HG02642 (cell line): ENCODE data around the gene NEGR1.
"Not testable (repeated sequence)": the region's sequence is repeated elsewhere in the genome, so short reads cannot be mapped to it uniquely, and the experiment has no call there.

Source experiments
- ATAC-seq: cut with Tn5 transposase; IDR thresholded peaks from one replicate; pipeline ENCODE4 v1.9.1; 2021; ENCODE audit warnings: mild to moderate bottlenecking; ENCODE audit not compliant: unreplicated experiment, poor library complexity

The NEGR1 gene

DNA sequence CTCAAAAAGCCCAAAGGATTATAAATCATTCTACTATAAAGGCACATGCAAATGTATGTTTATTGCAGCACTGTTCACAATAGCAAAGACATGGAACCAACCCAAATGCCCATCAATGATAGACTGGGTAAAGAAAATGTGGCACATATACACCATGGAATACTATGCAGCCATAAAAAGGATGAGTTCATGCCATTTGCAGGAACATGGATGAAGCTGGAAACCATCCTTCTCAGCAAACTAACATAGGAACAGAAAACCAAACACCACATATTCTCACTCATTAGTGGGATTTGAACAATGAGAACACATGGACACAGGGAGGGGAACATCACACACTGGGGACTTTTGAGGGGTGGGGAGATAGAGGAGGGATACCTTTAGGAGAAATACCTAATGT, 46.4 kb downstream of the NEGR1 start:
- ATAC-seq = not testable (repeated sequence)

DNA sequence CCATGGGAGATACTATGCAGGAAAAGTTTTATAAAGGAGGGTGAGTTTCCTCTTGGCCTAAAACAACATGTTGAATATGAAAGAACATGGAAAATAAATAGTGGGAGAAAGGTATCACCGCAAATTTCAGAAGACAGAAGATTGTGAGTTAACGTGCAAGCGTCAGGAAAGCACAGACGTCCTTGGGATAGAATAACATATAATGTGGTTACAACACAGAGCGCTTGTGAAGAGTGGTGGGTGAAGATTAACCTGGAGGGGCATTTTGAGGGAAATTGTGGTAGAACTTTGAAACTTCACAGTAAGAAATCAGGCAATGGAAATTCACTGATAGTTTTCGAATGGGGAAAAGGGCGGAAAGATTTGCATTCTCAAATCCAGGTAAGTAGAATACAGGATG, 47.3 kb downstream of the NEGR1 start:
- no peak for ATAC-seq

DNA sequence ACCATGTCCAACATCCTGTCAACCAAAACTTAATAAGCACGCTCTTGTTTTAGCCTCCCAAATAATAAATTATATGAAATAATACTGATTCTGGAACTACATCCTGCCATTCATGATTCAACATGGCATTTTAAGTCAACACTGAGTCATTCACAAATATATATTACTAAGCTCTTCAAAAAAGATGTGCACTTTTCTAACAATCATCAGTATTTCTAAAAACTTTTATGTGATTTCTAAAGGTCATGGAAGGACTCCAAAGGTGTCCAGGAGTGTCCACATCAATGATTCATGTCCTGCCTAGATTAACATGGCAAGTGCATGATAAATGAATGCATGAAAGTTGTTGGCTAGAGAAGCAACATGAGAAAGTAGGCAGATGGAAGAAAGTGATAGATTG, 51.6 kb downstream of the NEGR1 start:
- no peak for ATAC-seq

DNA sequence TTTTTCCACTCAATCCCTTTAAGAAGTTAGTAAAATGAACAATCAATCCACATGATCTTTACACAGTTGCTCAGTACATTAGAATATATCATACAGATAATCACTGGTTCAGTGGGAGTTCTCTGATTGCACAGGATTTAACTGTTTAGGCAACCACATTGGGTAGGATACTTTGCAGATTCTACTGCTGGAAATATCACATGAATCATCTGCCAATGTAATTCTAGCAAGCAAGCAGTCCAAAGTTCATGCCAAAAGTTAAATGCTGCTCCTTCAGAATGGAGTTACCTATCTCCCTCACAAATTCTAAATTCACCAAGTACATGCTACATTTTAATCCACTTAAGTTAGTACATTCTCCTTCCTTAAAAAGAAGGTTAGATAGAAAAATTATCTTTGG, 52.4 kb downstream of the NEGR1 start:
- no peak for ATAC-seq

DNA sequence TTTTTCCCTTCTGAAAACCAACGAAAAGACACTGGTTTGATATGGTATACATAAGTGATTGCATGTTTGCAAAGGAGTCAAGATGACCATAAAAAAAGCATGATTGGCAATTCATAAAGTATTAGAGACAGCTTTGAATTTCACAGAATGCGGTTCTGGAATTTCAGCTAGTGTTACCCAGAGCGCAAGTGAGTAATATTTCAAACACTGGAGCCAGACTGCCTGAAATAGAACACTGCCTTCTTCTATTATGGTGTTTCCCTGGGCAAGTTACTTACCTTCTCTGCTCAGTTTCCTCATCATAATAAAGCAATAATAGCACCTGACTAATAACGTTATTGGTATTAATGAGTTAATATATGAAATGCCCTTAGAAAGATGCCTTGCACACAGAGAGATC, 54.7 kb downstream of the NEGR1 start:
- no peak for ATAC-seq

DNA sequence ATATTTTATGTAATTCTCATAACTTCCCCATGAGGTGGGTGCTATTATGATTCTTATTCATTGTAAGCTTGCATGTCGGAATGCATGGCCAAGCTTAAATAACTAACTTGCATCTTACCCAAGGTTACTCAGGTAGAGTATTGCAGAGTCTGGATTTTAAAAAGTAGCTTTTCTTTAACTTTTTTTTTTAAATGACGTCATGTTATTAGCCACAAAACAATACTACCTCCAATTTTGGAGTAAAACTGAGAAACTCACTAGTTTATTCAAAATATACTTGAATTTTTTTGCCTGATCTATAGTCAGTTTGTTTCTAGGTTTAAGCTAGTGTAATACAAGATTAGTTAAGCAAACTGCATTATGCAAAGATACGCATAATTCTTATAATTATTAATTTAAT, 57.8 kb downstream of the NEGR1 start:
- no peak for ATAC-seq

DNA sequence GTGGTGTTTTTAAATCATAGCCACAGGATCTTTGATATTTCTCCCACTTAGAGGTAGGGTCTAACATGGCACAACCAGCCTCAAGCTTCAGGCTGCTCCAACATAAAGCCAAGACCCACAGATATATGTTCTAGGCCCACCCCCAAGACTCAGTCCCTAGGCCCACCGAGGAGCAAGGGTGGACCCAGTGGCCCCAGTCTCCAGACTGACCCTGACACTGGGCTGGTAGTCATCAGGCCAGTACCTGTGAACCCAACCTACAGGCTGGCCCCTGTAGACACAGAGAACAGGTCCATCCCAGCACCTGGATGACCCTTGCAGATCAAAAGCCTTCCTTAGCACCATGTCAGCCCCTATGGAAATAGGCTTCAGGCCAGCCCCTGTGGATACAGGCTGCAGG, 60.5 kb downstream of the NEGR1 start:
- no peak for ATAC-seq

DNA sequence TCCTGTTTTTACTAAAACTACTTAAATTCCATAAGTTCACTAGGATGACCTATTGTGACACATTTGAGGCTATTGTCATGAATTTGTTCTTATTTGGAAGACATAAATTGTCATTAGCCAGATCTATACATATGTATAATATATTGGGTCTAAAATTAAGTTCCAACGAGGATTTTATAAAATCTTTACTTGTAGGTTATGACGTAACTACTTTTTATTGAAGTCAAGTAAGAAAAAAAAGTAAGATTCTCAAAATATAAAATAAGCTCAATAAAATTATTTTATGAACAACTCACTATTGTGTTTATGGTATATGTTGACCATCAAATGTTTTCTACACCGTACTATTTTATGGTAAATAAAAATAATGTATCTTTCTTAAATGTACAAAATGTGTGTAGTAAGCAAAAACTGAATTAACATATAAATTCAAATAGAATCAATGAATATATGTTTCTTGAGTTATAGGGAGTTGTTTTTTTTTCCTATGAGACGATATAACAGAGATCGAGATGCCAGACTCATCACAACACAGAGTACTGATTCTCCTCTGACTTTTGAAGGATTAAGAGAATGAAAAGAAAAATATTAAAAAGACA, 64.1 kb downstream of the NEGR1 start:
- no peak for ATAC-seq

DNA sequence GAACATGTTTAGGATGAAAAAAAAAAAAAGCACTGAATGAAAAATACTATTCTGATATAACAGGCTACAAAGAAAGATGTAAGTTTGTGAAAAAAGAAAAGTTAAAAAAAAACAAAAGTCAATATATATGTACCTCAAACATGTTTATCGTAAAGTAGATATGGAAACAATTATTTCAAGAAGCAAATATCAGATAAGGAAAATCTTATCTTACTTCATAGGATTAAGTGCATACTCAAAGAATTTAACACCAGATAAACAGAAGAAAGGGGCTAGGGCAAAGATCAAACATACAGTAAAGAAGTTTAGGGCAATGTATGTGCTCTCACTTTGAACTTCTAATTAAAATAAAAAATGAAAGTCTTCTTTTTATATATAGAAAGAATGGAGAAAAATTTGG, 75.3 kb downstream of the NEGR1 start:
- no peak for ATAC-seq

DNA sequence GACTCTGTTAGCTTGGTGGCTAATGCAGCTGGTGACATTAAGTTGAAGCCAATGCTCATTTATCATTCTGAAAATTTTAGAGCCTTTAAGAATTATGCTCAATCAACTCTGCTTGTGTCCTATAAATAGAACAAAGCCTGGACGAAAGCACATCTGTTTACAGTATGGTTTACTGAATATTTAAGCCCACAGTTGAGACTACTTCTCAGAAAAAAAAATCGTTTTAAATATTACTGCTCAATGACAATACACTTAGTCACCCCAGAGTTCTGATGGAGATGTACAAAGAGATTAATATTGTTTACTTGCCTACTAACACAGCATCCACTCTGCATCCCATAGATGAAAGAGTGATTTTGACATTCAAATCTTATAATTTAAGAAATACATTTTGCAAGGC, 79.6 kb downstream of the NEGR1 start:
- no peak for ATAC-seq

DNA sequence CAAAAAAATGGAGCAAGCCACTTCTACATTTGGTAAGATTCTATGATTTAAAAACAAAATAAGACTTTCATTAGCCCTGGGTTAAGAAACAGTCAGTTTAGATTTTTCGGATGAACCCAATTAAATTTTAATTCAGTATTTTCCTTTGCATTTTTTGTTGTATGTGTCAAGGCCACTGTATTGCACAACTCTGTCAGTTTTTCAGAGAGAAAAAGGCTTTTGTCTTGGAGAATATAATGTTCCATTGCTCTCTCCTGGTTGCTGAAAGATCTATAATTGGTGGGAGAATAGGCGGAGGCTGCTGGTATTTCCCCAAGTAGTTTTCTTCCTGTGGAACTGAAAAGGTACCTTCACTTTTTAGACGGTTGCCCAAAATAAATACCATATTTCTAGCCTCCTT, 84.6 kb downstream of the NEGR1 start:
- no peak for ATAC-seq

DNA sequence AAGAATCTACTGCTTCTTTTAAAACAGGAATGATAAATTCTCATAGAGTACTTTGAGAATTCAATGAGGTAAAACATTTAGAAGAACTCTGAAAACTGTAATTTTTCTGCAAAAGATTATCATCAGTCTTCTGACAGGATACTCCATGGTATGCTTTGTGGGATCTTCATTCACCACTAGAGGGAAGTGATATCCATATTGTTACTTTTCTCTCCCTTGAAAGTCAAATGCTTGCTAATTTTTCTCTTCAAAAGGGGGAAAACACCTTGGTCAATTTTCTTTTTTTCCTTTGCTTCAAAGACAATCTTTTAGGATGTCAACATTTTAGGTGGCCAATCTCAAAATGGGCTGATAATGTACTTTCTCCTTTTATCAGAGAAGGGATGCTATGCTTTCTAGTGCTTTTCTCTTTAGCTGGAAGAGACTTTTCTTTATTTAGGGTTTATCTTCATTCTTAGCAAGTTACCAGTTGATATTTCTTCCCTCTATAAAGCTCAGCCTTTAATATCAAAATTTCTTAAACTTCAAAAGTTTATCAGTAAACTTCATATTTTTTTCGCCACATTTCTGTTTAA, 95.5 kb downstream of the NEGR1 start:
- ATAC-seq = no peak

DNA sequence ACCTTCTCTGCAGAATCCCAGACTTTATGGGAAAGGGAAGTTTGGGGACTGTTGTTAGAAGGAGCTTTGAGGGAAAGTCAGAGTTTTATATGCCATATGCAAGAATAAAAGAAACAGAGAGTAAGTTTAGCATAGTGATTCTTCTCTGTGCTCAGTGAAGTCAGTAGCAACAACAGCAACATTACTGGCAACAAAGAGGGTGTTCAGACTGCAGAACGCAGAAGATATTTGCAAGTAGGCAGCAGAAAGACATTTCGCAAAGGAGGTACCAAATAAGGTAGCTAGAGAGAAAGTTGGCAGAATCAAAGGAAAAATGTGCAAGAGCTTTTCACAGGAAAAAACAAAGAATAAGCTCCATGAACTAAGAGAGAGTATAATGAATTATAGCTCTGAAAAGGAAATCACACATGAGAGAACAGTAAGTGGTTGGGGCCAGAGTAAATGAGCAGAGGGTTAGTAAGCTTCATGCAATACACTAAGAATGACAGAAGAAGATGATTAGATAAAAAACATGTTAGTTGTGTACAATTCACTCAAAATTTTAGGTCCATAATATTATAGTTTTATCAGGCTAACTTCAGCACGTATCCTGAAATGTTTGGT, 98.1 kb downstream of the NEGR1 start:
- ATAC-seq = no peak

DNA sequence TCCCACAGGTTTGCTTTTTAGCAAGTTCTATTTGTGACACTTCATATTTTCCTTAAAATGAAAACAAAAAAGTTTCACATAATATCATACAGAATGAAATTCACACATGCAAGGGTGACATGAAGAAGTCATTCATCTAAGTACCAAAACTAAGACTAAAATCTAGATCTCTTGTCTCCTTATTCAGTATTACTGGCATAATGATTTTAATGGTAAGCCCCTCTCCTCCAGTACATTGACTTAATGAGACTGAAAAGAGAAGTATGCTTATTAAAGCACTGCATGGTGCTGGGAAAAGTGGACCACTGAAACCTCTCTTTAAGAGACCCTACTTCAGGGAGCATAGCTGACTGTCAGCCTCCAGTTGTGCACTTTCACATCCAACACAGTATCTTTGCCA, 99.5 kb downstream of the NEGR1 start:
- no peak for ATAC-seq

DNA sequence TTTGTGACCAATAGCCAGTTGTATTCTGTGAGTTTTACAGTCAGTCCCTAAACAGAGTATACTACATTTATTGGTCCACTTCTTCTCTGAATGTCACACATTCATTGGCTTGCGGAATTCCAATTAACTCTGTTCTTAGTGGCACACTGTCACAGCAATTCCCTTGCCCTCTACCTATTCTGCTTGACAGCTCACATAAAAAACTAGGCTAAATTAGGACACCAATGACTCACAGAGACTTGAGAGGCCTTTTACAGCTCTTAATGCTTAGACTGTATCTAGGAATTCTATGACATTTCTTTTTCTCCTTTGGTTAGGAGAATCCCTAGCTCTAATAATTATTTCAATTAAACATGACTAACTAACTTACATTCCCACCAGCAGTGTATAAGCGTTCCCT, 104.1 kb downstream of the NEGR1 start:
- no peak for ATAC-seq

DNA sequence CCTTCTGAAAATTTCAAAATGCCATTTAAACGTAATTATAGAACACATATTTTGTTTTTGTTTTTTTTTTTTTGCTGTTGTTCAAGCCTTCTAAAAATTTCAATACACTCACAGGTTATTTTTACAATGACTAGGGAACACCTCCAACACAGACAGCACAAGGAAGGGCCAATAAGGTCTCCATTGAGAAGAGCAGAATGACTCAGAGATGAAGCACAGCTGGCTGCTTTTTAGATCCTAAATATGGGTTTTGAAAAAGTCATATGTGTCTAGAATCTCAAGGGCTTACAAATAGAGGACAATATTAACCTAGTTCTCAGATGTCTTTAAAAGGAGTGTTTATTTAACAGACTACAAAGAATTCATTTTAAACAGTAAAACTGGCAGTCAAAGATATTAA, 104.6 kb downstream of the NEGR1 start:
- ATAC-seq = no peak

DNA sequence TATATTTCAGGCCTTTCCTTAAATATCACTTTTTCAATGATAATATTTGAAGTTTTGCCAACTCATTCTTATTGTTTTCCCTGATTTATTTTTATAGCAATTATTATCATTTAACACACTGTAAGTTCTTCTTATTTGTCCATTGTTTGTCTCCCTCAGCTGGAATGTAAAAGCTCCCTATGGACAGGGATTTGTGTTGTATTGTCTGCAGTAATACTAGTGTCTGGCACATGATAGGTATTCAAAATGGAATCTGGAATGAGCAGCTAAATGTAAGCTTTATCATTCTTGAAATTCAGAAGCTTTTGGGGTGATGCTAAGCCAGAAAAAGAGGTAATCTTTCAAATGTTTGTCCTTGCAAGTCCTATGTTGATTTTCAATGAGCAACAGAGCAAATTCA, 112.1 kb downstream of the NEGR1 start:
- no peak for ATAC-seq

DNA sequence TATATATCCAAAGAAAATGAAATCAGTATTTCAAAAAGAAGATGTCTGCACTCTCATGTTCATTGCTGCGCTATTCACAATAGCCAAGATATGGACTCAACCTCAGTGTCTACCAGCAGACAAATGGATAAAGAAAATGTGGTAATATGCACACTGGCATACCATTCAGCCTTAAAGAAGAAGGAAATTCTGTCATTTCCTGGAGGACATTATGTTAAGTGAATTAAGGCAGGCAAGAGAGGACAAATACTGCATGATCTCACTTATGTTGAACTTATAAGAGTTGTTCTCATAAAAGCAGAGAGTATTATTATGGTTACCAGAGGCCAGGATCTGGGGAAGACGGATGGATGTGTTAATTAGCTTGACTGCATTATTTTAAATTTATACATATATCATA, 115.9 kb downstream of the NEGR1 start:
- no peak for ATAC-seq

DNA sequence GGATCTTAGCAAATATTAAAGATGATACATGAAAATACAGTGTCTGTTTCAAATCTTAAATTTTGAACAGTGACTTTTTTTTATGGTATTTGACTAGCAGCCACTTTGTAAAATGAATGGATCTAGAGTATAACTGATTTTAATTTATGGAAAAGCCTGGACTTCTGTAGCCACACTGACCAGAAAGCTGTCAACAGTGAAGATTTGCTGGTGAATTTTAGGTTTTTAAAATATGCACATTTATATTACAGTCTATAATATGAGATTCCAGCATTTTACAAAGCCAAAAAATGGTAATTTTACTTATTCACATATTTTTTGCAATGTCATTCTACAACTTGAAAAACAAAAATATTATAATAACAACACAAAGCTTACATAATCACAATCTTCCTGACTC, 131.8 kb downstream of the NEGR1 start:
- ATAC-seq = no peak

DNA sequence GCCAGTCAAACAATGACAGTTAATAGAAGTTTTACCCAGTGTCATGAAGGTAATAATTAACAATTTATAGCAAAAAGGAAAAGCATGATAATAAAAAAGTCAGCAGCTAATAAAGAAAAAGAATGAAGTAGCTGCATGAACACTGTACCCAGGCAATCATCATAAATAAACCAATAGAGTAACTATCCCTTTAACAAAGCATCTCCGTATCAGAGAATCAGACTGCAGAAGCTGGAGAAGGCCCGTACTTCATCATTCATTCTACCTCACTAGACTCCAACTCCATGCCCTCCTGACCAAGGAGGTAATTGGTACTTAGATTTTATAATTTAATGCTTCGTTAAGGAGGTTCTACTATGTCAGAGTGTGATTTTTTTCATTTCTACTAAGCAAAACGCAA, 140.5 kb downstream of the NEGR1 start:
- no peak for ATAC-seq

DNA sequence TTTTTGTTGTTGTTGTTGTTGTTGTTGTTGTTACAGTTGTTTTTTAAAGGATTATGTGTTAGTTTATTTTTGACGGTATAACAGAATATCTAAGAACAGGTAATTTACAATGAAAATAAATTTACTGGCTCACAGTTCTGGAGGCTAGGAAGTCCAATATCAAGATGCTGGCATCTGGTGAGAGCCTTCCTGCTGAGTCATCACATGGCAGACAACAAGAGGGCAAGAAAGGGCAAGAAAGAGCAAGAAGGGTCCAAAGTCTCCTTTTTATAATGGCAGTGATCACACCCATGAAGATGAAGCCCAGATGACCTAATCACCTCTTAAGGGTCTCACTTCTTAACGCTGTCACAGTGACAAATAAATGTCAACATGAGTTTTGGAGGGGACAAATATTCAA, 142.1 kb downstream of the NEGR1 start:
- ATAC-seq = no peak

DNA sequence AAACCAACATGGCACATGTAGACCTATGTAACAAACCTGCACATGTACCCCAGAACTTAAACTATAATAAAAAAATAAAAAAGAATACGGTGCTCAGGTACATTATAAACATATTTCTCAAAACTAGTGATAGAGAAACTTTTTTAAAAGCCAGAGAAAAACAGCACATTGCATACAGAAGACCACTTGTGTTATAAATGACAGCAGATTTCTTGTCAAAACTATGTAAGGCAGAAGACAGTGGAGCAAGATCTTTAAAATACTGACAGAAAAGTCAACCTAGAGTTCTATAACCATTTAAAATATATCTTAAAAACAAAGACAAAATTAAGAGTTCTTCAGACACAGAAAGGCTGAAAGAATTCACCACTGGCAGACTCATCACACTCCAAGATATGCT, 144.7 kb downstream of the NEGR1 start:
- ATAC-seq = no peak
